Hepatocyte (in vitro differentiated cells): ENCODE data around the gene C5orf63. TPM values are rescaled to one million over a fixed set of nuclear protein-coding genes. Genes with fewer than 3 reads are reported as not detected.

Source experiments
- DNase-seq: peaks from one replicate; pipeline ENCODE4 v3.0.0-alpha.2; 2016; ENCODE audit warnings: low spot score
- H2AFZ ChIP-seq: fragments of 200-600 bp; sonication (generic); 2 replicates; pipeline ENCODE4 v1.6.0; 2016; ENCODE audit warnings: antibody characterized with exemption, mild to moderate bottlenecking
- H3K27ac ChIP-seq: fragments of 200-600 bp; sonication (generic); 2 replicates; pipeline ENCODE4 v1.5.1; 2016; ENCODE audit warnings: mild to moderate bottlenecking
- H3K27me3 ChIP-seq: fragments of 200-600 bp; sonication (generic); 2 replicates; pipeline ENCODE4 v1.6.1; 2016
- H3K36me3 ChIP-seq: fragments of 200-600 bp; sonication (generic); replicated peaks from 2 replicates; pipeline ENCODE4 v1.5.1; 2016; ENCODE audit warnings: low read depth; ENCODE audit not compliant: insufficient read depth
- H3K4me1 ChIP-seq: fragments of 200-600 bp; sonication (generic); 2 replicates; pipeline ENCODE4 v1.5.1; 2016; ENCODE audit warnings: mild to moderate bottlenecking, moderate library complexity; ENCODE audit not compliant: insufficient read depth
- H3K4me2 ChIP-seq: fragments of 200-600 bp; sonication (generic); 2 replicates; pipeline ENCODE4 v1.6.0; 2016
- H3K4me3 ChIP-seq: fragments of 200-600 bp; sonication (generic); 2 replicates; pipeline ENCODE4 v1.5.1; 2016; ENCODE audit warnings: mild to moderate bottlenecking
- H3K79me2 ChIP-seq: fragments of 200-600 bp; sonication (generic); 2 replicates; pipeline ENCODE4 v1.6.0; 2017; ENCODE audit warnings: mild to moderate bottlenecking
- H3K9me2 ChIP-seq: fragments of 200-600 bp; sonication (generic); replicated peaks from 2 replicates; pipeline ENCODE4 v1.6.0; 2017; ENCODE audit warnings: mild to moderate bottlenecking; ENCODE audit not compliant: insufficient read depth
- H3K9me3 ChIP-seq: fragments of 200-600 bp; sonication (generic); 2 replicates; pipeline ENCODE4 v1.5.1; 2016; ENCODE audit warnings: low read depth, mild to moderate bottlenecking
- H4K20me1 ChIP-seq: fragments of 200-600 bp; sonication (generic); 2 replicates; pipeline ENCODE4 v1.6.0; 2016; ENCODE audit warnings: mild to moderate bottlenecking; ENCODE audit not compliant: insufficient read depth, poor library complexity, severe bottlenecking
- EZH2 ChIP-seq: fragments of 200-600 bp; sonication (generic); IDR thresholded peaks from 2 replicates; pipeline ENCODE4 v1.6.1; 2016; ENCODE audit warnings: antibody characterized with exemption, mild to moderate bottlenecking, borderline replicate concordance
- EZH2phosphoT487 ChIP-seq: fragments of 200-600 bp; sonication (generic); IDR thresholded peaks from one replicate; pipeline ENCODE4 v1.6.1; 2018; ENCODE audit warnings: antibody characterized with exemption, mild to moderate bottlenecking, low read depth, moderate library complexity; ENCODE audit not compliant: unreplicated experiment, severe bottlenecking
- WGBS: methylation state at CpG from one replicate; pipeline ENCODE4 v1.1.6; 2016; ENCODE audit warnings: low lambda C conversion rate; ENCODE audit errors: missing lambda C conversion rate; 5-methylcytosine and 5-hydroxymethylcytosine counted together
- polyA plus RNA-seq: library from polyadenylated mRNA; unstranded; fragments of >200 nt; fragmentation: Nextera tagmentation; extraction: Ambion mirVana; gene quantifications from 2 replicates; pipeline ENCODE4 v1.2.1, GENCODE V29; 2016
- total RNA-seq: library from RNA; depleted of rRNA; stranded (reverse); fragments of >200 nt; gene quantifications from 2 replicates; pipeline ENCODE4 v1.2.3, GENCODE V29; 2014
- TF ChIP-seq, protein P1 (sequence below): fragments of 200-600 bp; sonication (generic); IDR thresholded peaks from 2 replicates; pipeline ENCODE4 v1.5.1; 2016; ENCODE audit warnings: antibody characterized with exemption, mild to moderate bottlenecking; ENCODE audit not compliant: poor library complexity

The C5orf63 gene
- total and polyA plus RNA-seq, 2 experiments from 2014 or later: 0.23 to 1.7 TPM

DNA sequence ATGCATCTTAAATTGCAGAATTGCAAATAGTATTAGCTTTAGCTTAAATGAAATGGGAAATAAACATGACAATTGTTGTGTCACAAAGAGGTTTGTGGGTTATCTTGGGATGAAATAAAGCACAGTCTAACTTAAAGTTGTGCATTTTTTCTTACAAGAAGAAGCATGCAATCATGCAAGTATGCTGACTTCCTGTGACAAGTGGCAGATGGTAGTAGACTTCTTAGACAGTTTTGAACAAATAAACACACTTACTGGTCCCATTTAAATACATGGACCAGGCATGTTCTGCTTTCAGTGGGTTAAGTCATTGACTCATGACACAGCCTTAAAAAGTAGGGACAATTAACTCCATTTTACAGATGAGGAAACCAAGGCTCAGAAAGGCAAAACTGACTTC, 15.9 kb upstream of the C5orf63 start:
- peak overlapping the region; percentile 77 for H3K27ac ChIP-seq
- H3K79me2 ChIP-seq: no peaks in the 10 kb centered on the region
- DNase-seq: no peak
- H4K20me1 ChIP-seq: no peaks in the 10 kb centered on the region
- H2AFZ ChIP-seq: no peak overlapping the region
- H3K4me3 ChIP-seq: no peak overlapping the region
- no peaks in the 10 kb centered on the region for H3K9me2 ChIP-seq
- no peak overlapping the region for H3K4me2 ChIP-seq
- H3K4me1 ChIP-seq: peaks cover 8% of the 10 kb centered on the region
- no peaks in the 10 kb centered on the region for H3K9me3 ChIP-seq
- H3K36me3 ChIP-seq: no peaks in the 10 kb centered on the region
- no peak for TF ChIP-seq EZH2phosphoT487
- H3K27me3 ChIP-seq: no peaks in the 10 kb centered on the region

GRCh38 chr5:127088251-127088650, 14.9 kb upstream of the C5orf63 start:
- Histone ChIP-seq H3K79me2 (no peaks in the 10 kb centered on the region), H3K9me3 (no peaks in the 10 kb centered on the region), H3K4me3 (no peak overlapping the region), H3K4me2 (no peak overlapping the region), H3K36me3 (no peaks in the 10 kb centered on the region), H4K20me1 (no peaks in the 10 kb centered on the region), H3K27ac (peak overlapping the region; percentile 77), H3K4me1 (peaks cover 8% of the 10 kb centered on the region), H2AFZ (no peak overlapping the region), H3K27me3 (no peaks in the 10 kb centered on the region), H3K9me2 (no peaks in the 10 kb centered on the region)
- TF ChIP-seq EZH2phosphoT487: no peak
- TF ChIP-seq, protein P1, sequence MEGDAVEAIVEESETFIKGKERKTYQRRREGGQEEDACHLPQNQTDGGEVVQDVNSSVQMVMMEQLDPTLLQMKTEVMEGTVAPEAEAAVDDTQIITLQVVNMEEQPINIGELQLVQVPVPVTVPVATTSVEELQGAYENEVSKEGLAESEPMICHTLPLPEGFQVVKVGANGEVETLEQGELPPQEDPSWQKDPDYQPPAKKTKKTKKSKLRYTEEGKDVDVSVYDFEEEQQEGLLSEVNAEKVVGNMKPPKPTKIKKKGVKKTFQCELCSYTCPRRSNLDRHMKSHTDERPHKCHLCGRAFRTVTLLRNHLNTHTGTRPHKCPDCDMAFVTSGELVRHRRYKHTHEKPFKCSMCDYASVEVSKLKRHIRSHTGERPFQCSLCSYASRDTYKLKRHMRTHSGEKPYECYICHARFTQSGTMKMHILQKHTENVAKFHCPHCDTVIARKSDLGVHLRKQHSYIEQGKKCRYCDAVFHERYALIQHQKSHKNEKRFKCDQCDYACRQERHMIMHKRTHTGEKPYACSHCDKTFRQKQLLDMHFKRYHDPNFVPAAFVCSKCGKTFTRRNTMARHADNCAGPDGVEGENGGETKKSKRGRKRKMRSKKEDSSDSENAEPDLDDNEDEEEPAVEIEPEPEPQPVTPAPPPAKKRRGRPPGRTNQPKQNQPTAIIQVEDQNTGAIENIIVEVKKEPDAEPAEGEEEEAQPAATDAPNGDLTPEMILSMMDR: no peak
- no peak for TF ChIP-seq EZH2
- WGBS: 60% methylated on average over 1 of the region's 1 CpG
- peak; percentile 80 for DNase-seq

DNA sequence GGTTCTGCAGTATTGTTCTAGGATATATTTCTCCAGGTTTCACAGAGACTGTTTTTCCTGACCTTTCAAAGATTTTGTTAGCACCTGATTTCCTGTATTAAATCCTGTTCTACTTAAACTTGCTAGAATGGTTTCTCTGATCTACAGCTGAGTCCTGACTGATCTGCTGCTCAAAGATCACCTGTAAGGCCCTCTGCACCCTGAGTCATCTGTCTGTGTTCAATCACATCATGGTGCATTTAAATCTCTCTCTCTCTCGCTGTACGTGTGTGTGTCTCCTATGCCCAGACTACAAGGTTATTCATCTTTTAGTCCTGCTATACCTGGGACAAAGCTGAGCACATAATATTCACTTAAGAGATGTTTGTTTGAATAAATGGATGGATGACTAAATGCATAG, 13.3 kb upstream of the C5orf63 start:
- TF ChIP-seq, protein P1: no peak
- TF ChIP-seq EZH2phosphoT487: no peak
- TF ChIP-seq EZH2: no peak
- Histone ChIP-seq H3K79me2 (no peaks in the 10 kb centered on the region), H3K4me1 (peaks cover 8% of the 10 kb centered on the region), H2AFZ (no peak overlapping the region), H3K27ac (peak overlapping the region; percentile 14), H3K4me2 (no peak overlapping the region), H3K9me2 (no peaks in the 10 kb centered on the region), H3K27me3 (no peaks in the 10 kb centered on the region), H4K20me1 (no peaks in the 10 kb centered on the region), H3K36me3 (no peaks in the 10 kb centered on the region), H3K4me3 (no peak overlapping the region), H3K9me3 (no peaks in the 10 kb centered on the region)
- 70% methylated on average over 2 of the region's 2 CpGs for WGBS
- no peak for DNase-seq

- H3K9me2 ChIP-seq: no peaks in the 10 kb centered on the region
- H3K27ac ChIP-seq: no peak overlapping the region
- 92% methylated on average over 5 of the region's 5 CpGs for WGBS
Observed at GRCh38 chr5:127085796-127086195, 12.5 kb upstream of the C5orf63 start.

More at GRCh38 chr5:127085796-127086195, 12.5 kb upstream of the C5orf63 start:
- Histone ChIP-seq H3K79me2 (no peaks in the 10 kb centered on the region), H4K20me1 (no peaks in the 10 kb centered on the region), H3K36me3 (no peaks in the 10 kb centered on the region), H3K27me3 (no peaks in the 10 kb centered on the region), H2AFZ (no peak overlapping the region), H3K4me1 (peaks cover 9% of the 10 kb centered on the region), H3K4me2 (no peak overlapping the region), H3K9me3 (no peaks in the 10 kb centered on the region), H3K4me3 (no peak overlapping the region)
- TF ChIP-seq EZH2phosphoT487 (no peak), EZH2 (no peak)
- DNase-seq: no peak
